ENCODE data around the gene TLN1.

GRCh38 chr9:35688558-35689541 lies 43.1 kb downstream of the TLN1 start:
- TF ChIP-seq CTCF (IDR thresholded peaks at IDR 0.05) (no peak), ZFX (IDR thresholded peaks at IDR 0.05; ENCODE audit: borderline replicate concordance) (no peak)

Measured in 22Rv1 (cell line).